Loucy (cell line): ENCODE data around the gene SLC39A10.
"Not testable (repeated sequence)": the region's sequence is repeated elsewhere in the genome, so short reads cannot be mapped to it uniquely, and the experiment has no call there.

ENCODE experiments used
- H2AFZ ChIP-seq: fragments of 200-600 bp; sonication (generic); 2 replicates; pipeline ENCODE4 v1.6.0; 2016; ENCODE audit warnings: antibody characterized with exemption, mild to moderate bottlenecking, low read length, moderate library complexity
- H3F3A ChIP-seq: fragments of 200-600 bp; 2 replicates; pipeline ENCODE4 v1.6.0; 2016; ENCODE audit warnings: antibody characterized with exemption, low read depth, mild to moderate bottlenecking
- H3K27me3 ChIP-seq: fragments of 200-600 bp; sonication (generic); 2 replicates; pipeline ENCODE4 v1.6.1; 2014; ENCODE audit warnings: low read length, mild to moderate bottlenecking; ENCODE audit not compliant: insufficient read depth, poor library complexity, severe bottlenecking
- H3K36me3 ChIP-seq: fragments of 200-600 bp; sonication (generic); 2 replicates; pipeline ENCODE4 v1.6.1; 2016; ENCODE audit warnings: low read length; ENCODE audit not compliant: insufficient read depth
- H3K4me1 ChIP-seq: fragments of 200-600 bp; sonication (generic); 2 replicates; pipeline ENCODE4 v1.5.1; 2014; ENCODE audit warnings: low read length, mild to moderate bottlenecking; ENCODE audit not compliant: insufficient read depth, poor library complexity, severe bottlenecking
- H3K4me2 ChIP-seq: fragments of 200-600 bp; sonication (generic); 2 replicates; pipeline ENCODE4 v1.6.0; 2014; ENCODE audit warnings: antibody characterized with exemption, low read length, low read depth, mild to moderate bottlenecking; ENCODE audit not compliant: poor library complexity, severe bottlenecking
- H3K4me3 ChIP-seq: fragments of 200-600 bp; sonication (generic); 2 replicates; pipeline ENCODE4 v1.5.1; 2014; ENCODE audit warnings: low read length, mild to moderate bottlenecking, mixed read lengths; ENCODE audit not compliant: poor library complexity, severe bottlenecking
- H3K79me2 ChIP-seq: fragments of 200-600 bp; sonication (generic); 2 replicates; pipeline ENCODE4 v1.6.1; 2014; ENCODE audit warnings: low read length; ENCODE audit not compliant: insufficient read depth
- H3K9ac ChIP-seq: fragments of 200-600 bp; sonication (generic); 2 replicates; pipeline ENCODE4 v1.6.0; 2014; ENCODE audit warnings: mild to moderate bottlenecking, low read depth, low read length, moderate library complexity; ENCODE audit not compliant: poor library complexity, severe bottlenecking
- H3K9me2 ChIP-seq: fragments of 200-600 bp; sonication (generic); replicated peaks from 2 replicates; pipeline ENCODE4 v1.6.1; 2016; ENCODE audit warnings: low read depth, low read length, mixed read lengths
- H3K9me3 ChIP-seq: fragments of 200-600 bp; sonication (generic); 2 replicates; pipeline ENCODE4 v1.6.1; 2014; ENCODE audit warnings: mild to moderate bottlenecking, antibody characterized with exemption, low read length, low read depth; ENCODE audit not compliant: insufficient read depth
- H4K20me1 ChIP-seq: fragments of 200-600 bp; sonication (generic); 2 replicates; pipeline ENCODE4 v1.6.0; 2014; ENCODE audit warnings: antibody characterized with exemption, low read length, mild to moderate bottlenecking; ENCODE audit not compliant: insufficient read depth, poor library complexity, severe bottlenecking
- CTCF ChIP-seq: fragments of 200-600 bp; sonication (generic); conservative IDR thresholded peaks from 2 replicates; pipeline ENCODE4 v1.5.1; 2014; ENCODE audit warnings: mild to moderate bottlenecking, antibody characterized with exemption, low read length
- EZH2phosphoT487 ChIP-seq: fragments of 200-600 bp; IDR thresholded peaks from 2 replicates; pipeline ENCODE4 v1.6.1; 2018; ENCODE audit warnings: antibody characterized with exemption, mild to moderate bottlenecking, moderate library complexity, borderline replicate concordance

The SLC39A10 gene

DNA sequence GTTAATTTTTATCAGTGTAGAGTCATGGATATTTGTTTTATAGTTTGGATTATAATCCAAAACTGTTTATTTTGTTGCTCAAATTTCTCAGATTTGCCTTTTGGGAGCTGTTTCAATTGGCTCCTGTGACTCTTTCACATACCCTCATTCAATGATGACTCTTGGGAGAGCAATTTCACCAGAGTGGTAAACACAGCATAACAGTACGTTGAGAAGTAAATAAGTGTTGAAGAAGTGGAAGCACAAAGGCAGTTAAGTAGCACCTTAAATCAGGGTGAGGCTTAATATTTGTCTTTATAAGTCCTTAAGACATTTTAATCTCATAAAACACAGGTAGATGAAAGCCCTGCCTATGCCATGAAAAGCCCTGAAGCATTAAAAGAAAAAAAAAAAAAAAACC, 17.1 kb upstream of the SLC39A10 start:
- Histone ChIP-seq H2AFZ (no peak overlapping the region), H3K4me2 (no peak overlapping the region), H3K9me2 (no peaks in the 10 kb centered on the region), H3K79me2 (no peaks in the 10 kb centered on the region), H3K9ac (no peak overlapping the region), H3K9me3 (no peaks in the 10 kb centered on the region), H3K4me3 (no peak overlapping the region), H3K27me3 (no peaks in the 10 kb centered on the region), H3K36me3 (no peaks in the 10 kb centered on the region), H3F3A (no peaks in the 10 kb centered on the region), H4K20me1 (no peaks in the 10 kb centered on the region), H3K4me1 (no peaks in the 10 kb centered on the region)
- TF ChIP-seq CTCF (no peak), EZH2phosphoT487 (no peak)

- TF ChIP-seq CTCF (no peak), EZH2phosphoT487 (no peak)
- H3K9me2 ChIP-seq: no peaks in the 10 kb centered on the region
- no peaks in the 10 kb centered on the region for H3K9me3 ChIP-seq
- no peaks in the 10 kb centered on the region for H3K27me3 ChIP-seq
- no peaks in the 10 kb centered on the region for H3K79me2 ChIP-seq
- peak overlapping the region; percentile 58; the same call in 1 of the 2 replicates for H2AFZ ChIP-seq
- H3K4me3 ChIP-seq: no peak overlapping the region
- no peak overlapping the region for H3K9ac ChIP-seq
- no peaks in the 10 kb centered on the region for H4K20me1 ChIP-seq
- H3K4me1 ChIP-seq: peaks cover 9% of the 10 kb centered on the region
- H3F3A ChIP-seq: no peaks in the 10 kb centered on the region
- H3K4me2 ChIP-seq: no peak overlapping the region
- H3K36me3 ChIP-seq: no peaks in the 10 kb centered on the region
Observed at GRCh38 chr2:195642027-195642678, 14.9 kb upstream of the SLC39A10 start.

- Histone ChIP-seq H3K36me3 (no peaks in the 10 kb centered on the region), H3K79me2 (no peaks in the 10 kb centered on the region), H2AFZ (peak overlapping the region; percentile 58), H3K4me1 (peaks cover 9% of the 10 kb centered on the region), H3F3A (no peaks in the 10 kb centered on the region), H3K9me3 (no peaks in the 10 kb centered on the region), H3K9me2 (no peaks in the 10 kb centered on the region), H3K4me3 (no peak overlapping the region), H4K20me1 (no peaks in the 10 kb centered on the region), H3K27me3 (no peaks in the 10 kb centered on the region), H3K9ac (no peak overlapping the region), H3K4me2 (no peak overlapping the region)
- no peak for TF ChIP-seq EZH2phosphoT487
Observed at GRCh38 chr2:195642679-195643068, 14.4 kb upstream of the SLC39A10 start.

- not testable (repeated sequence) for H3K36me3 ChIP-seq, H3K27me3 ChIP-seq, H2AFZ ChIP-seq, H3K4me2 ChIP-seq, H3K4me3 ChIP-seq, H3K9me3 ChIP-seq, H4K20me1 ChIP-seq, H3K9me2 ChIP-seq, H3K9ac ChIP-seq, H3F3A ChIP-seq, H3K79me2 ChIP-seq
- peaks cover 22% of the 10 kb centered on the region for H3K4me1 ChIP-seq
Observed at GRCh38 chr2:195644708-195645107, 12.3 kb upstream of the SLC39A10 start.
